Endothelial cell of umbilical vein (primary cell): ENCODE data around the gene GPR87. TPM values are rescaled to one million over a fixed set of nuclear protein-coding genes. Genes with fewer than 3 reads are reported as not detected.

ENCODE experiments used
- BruUV-seq: library from RNA; stranded (reverse); fragments of 400-500 nt; replicated peaks from 2 replicates; lab custom pipeline; 2021; lab: Mats Ljungman, UMichigan
- CTCF ChIA-PET: fragments of 300-600, 350-600 bp; sonication (Branson Sonifier 250); formaldehyde crosslinking; loops from one replicate; lab custom pipeline; 2021; ENCODE audit warnings: antibody characterized with exemption, inconsistent platforms; lab: Charles Lee
- POLR2A ChIA-PET: fragments of 300-600, 350-600 bp; sonication (Branson Sonifier 250); formaldehyde crosslinking; loops from one replicate; lab custom pipeline; 2021; ENCODE audit warnings: antibody characterized with exemption, inconsistent platforms; lab: Charles Lee
- DNase-seq: peaks from one replicate; pipeline ENCODE4 v3.0.0-alpha.2; 2011; ENCODE audit warnings: low read depth, low spot score
- FAIRE-seq: peaks from 2 replicates; lab custom pipeline; 2011; peaks lifted over from hg19 to GRCh38; lab: Jason Lieb, UNC
- H2AFZ ChIP-seq: 2 replicates; pipeline ENCODE4 v1.6.0; 2012; ENCODE audit warnings: low read depth, low read length, control low read depth, inconsistent platforms
- H3K27ac ChIP-seq: 2 replicates; pipeline ENCODE4 v1.5.1; 2011; ENCODE audit warnings: low read depth, mild to moderate bottlenecking, control low read depth, low read length, moderate library complexity; ENCODE audit not compliant: insufficient read depth
- H3K27me3 ChIP-seq, 2 experiments: 2 replicates each; pipeline versions ENCODE4 v1.6.0 to v1.6.1; 2011; ENCODE audit warnings: low read length in 2 of 2, mixed read lengths in 1 of 2; ENCODE audit not compliant: control insufficient read depth in 2 of 2, insufficient read depth in 2 of 2
- H3K36me3 ChIP-seq, 2 experiments: 2 replicates in 1 of 2; 3 replicates in 1 of 2; pipeline ENCODE4 v1.5.1; 2011; ENCODE audit warnings: low read length in 2 of 2, mild to moderate bottlenecking in 1 of 2, moderate library complexity in 1 of 2; ENCODE audit not compliant: control insufficient read depth in 2 of 2, insufficient read depth in 2 of 2; ENCODE audit errors: extremely low read depth in 1 of 2
- H3K4me1 ChIP-seq: 3 replicates; pipeline ENCODE4 v1.5.1; 2011; ENCODE audit warnings: mild to moderate bottlenecking, low read length; ENCODE audit not compliant: control insufficient read depth, insufficient read depth; ENCODE audit errors: extremely low read depth
- H3K4me2 ChIP-seq: 2 replicates; pipeline ENCODE4 v1.6.1; 2011; ENCODE audit warnings: low read length, control low read depth, mixed read lengths; ENCODE audit not compliant: insufficient read depth
- H3K4me3 ChIP-seq, 3 experiments: fragments of 200-600 bp in 1 of 3; sonication (generic), shearing (Covaris generic) in 1 of 3; replicated peaks in 1 of 3; 2 replicates each; pipeline ENCODE4 v1.5.1; 2011 to 2016; ENCODE audit warnings: control low read depth in 3 of 3, low read length in 3 of 3, mild to moderate bottlenecking in 2 of 3, inconsistent platforms in 1 of 3, low read depth in 1 of 3, moderate library complexity in 1 of 3; ENCODE audit not compliant: insufficient read depth in 1 of 3
- H3K79me2 ChIP-seq: 2 replicates; pipeline ENCODE4 v1.6.0; 2012; ENCODE audit warnings: low read length, inconsistent platforms; ENCODE audit not compliant: control insufficient read depth, insufficient read depth
- H3K9ac ChIP-seq: replicated peaks from 2 replicates; pipeline ENCODE3; 2011; ENCODE audit warnings: low read length, control low read depth; ENCODE audit not compliant: insufficient read depth; ENCODE audit errors: extremely low read depth
- H3K9me1 ChIP-seq: replicated peaks from 3 replicates; pipeline ENCODE4 v1.6.0; 2011; ENCODE audit warnings: mild to moderate bottlenecking, low read length; ENCODE audit not compliant: control insufficient read depth, insufficient read depth; ENCODE audit errors: extremely low read depth
- H3K9me3 ChIP-seq: replicated peaks from 2 replicates; pipeline ENCODE4 v1.5.1; 2012; ENCODE audit warnings: low read length, inconsistent platforms; ENCODE audit not compliant: control insufficient read depth, insufficient read depth
- H4K20me1 ChIP-seq: replicated peaks from 2 replicates; pipeline ENCODE3; 2011; ENCODE audit warnings: mild to moderate bottlenecking, low read length; ENCODE audit not compliant: control insufficient read depth, insufficient read depth; ENCODE audit errors: extremely low read depth
- CTCF ChIP-seq, 2 donors: IDR thresholded peaks; 1 replicate in 1 of 2; 2 replicates in 1 of 2; pipeline ENCODE4 v1.5.1; 2011; ENCODE audit warnings: low read length in 2 of 2, mild to moderate bottlenecking in 2 of 2, moderate library complexity in 2 of 2, control low read depth in 1 of 2, inconsistent platforms in 1 of 2, low read depth in 1 of 2; ENCODE audit not compliant: insufficient read depth in 1 of 2; ENCODE audit errors: extremely low read depth in 1 of 2
- EZH2 ChIP-seq: IDR thresholded peaks from 2 replicates; pipeline ENCODE4 v1.6.1; 2012; ENCODE audit warnings: borderline replicate concordance, low read depth, mild to moderate bottlenecking, moderate library complexity, low read length, inconsistent platforms; ENCODE audit not compliant: severe bottlenecking
- FOS ChIP-seq: IDR thresholded peaks from 2 replicates; pipeline ENCODE4 v1.6.1; 2011; ENCODE audit warnings: mild to moderate bottlenecking, low read length, moderate library complexity, borderline replicate concordance; ENCODE audit not compliant: insufficient read depth
- GATA2 ChIP-seq: IDR thresholded peaks from 2 replicates; pipeline ENCODE4 v1.7.0; 2011; ENCODE audit warnings: low read depth, mild to moderate bottlenecking, moderate library complexity, mixed read lengths, low read length; ENCODE audit not compliant: insufficient read length, insufficient read depth
- JUN ChIP-seq: IDR thresholded peaks from 2 replicates; pipeline ENCODE4 v1.6.1; 2011; ENCODE audit warnings: borderline replicate concordance, low read depth; ENCODE audit not compliant: insufficient read length, insufficient read depth
- MAX ChIP-seq: IDR thresholded peaks from 2 replicates; pipeline ENCODE4 v1.6.1; 2011; ENCODE audit not compliant: insufficient read depth, insufficient read length
- MYC ChIP-seq: IDR thresholded peaks from one replicate; pipeline ENCODE4 v1.6.1; 2011; ENCODE audit warnings: mild to moderate bottlenecking, low read depth, low read length
- POLR2A ChIP-seq: IDR thresholded peaks from 2 replicates; pipeline ENCODE4 v1.6.1; 2012; ENCODE audit warnings: low read depth, mild to moderate bottlenecking, control low read depth, low read length
- POLR2AphosphoS5 ChIP-seq: IDR thresholded peaks from 2 replicates; pipeline ENCODE4 v1.6.1; 2012; ENCODE audit warnings: low read depth, mild to moderate bottlenecking, control low read depth, low read length, moderate library complexity; ENCODE audit not compliant: insufficient read depth
- dilution Hi-C: fragments of 300-500 bp; cut with MboI; formaldehyde crosslinking; loops from one replicate; pipeline ENCODE4 v1.15.0; 2019; ENCODE audit warnings: low sequenced_read_pairs; ENCODE audit not compliant: extremely low pct_ligation_motif_present
- intact Hi-C: fragments of 100-400 bp; cut with micrococcal nuclease; formaldehyde crosslinking; loops from one replicate; pipeline ENCODE4 v1.10.0; 2022
- polyA plus RNA-seq, 4 experiments: library from polyadenylated mRNA; depleted of rRNA in 3 of 4; stranded (reverse) in 3 of 4; unstranded in 1 of 4; fragments of >200 nt; gene quantifications; 2 replicates each; pipeline versions ENCODE4 v1.2.1 to v1.2.3, GENCODE V29; 2011 to 2012; ENCODE audit warnings: missing spikeins in 1 of 4
- total RNA-seq: library from RNA; stranded (reverse); gene quantifications from 2 replicates; pipeline ENCODE4 v1.2.3, GENCODE V29; 2021

Gene GPR87
- total and polyA plus RNA-seq, 2 donors (not counting 3 experiments of a cell fraction or from before 2014, with no cell fraction given), result not detected

GRCh38 chr3:151285940-151286339 lies 30.7 kb downstream of the GPR87 start:
- H4K20me1 ChIP-seq, result no peaks in the 10 kb centered on the region
- TF ChIP-seq MYC (no peak), MAX (no peak), POLR2A (no peak), FOS (no peak), JUN (no peak), EZH2 (no peak)

GRCh38 chr3:151283907-151284461 lies 32.6 kb downstream of the GPR87 start:
- TF ChIP-seq MYC, result no peak
- TF ChIP-seq EZH2, result no peak
- no peak for TF ChIP-seq FOS
- TF ChIP-seq POLR2AphosphoS5, result no peak
- TF ChIP-seq JUN, result no peak
- TF ChIP-seq GATA2, result no peak
- no peak for TF ChIP-seq POLR2A
- no peak for TF ChIP-seq MAX
- TF ChIP-seq CTCF (IDR thresholded peaks at IDR 0.05; ENCODE audit: extremely low read depth in 1 of 2, insufficient read depth in 1 of 2, low read depth in 1 of 2, low read length in 2 of 2), result no peak
- Histone ChIP-seq H3K4me3 (no peak overlapping the region), H3K27ac (no peak overlapping the region), H3K4me2 (no peak overlapping the region), H2AFZ (no peak overlapping the region), H3K9ac (no peak overlapping the region), H3K4me1 (no peaks in the 10 kb centered on the region), H3K36me3 (no peaks in the 10 kb centered on the region), H3K9me1 (no peaks in the 10 kb centered on the region), H3K27me3 (peaks cover 0 to 6% of the 10 kb centered on the region in 2 experiments), H3K79me2 (no peaks in the 10 kb centered on the region), H3K9me3 (no peaks in the 10 kb centered on the region), H4K20me1 (no peaks in the 10 kb centered on the region)
- intact Hi-C loops, result loop anchor here (1.0 to 5.0 kb wide), 5 partner anchors 57 to 634 kb away; no protein-coding TSS in a partner anchor
- peak; percentile 17 for DNase-seq
- POLR2A ChIA-PET, result no interaction called here
- BruUV-seq, result no TSS peak
- CTCF ChIA-PET, result interaction anchor here (1.0 to 10.8 kb wide), 4 partner anchors 57 to 127 kb away, joined by 3 to 98 read pairs (median 4); no protein-coding TSS in a partner anchor
- dilution Hi-C loops, result no loop called here
- FAIRE-seq, result no peak

More at GRCh38 chr3:151285940-151286339, 30.7 kb downstream of the GPR87 start:
- POLR2A ChIA-PET, result no interaction called here
- Histone ChIP-seq H3K79me2 (no peaks in the 10 kb centered on the region), H3K9me3 (no peaks in the 10 kb centered on the region), H3K9ac (no peak overlapping the region), H3K27ac (no peak overlapping the region), H2AFZ (no peak overlapping the region), H3K36me3 (no peaks in the 10 kb centered on the region), H3K27me3 (peaks cover 0 to 2% of the 10 kb centered on the region in 2 experiments), H3K9me1 (no peaks in the 10 kb centered on the region), H3K4me2 (no peak overlapping the region), H3K4me3 (no peak overlapping the region), H3K4me1 (no peaks in the 10 kb centered on the region)
- dilution Hi-C loops (no loop called here), intact Hi-C loops (no loop called here)
- BruUV-seq, result no TSS peak
- DNase-seq, result no peak
- CTCF ChIA-PET, result interaction anchor here (0.7 to 10.8 kb wide), 6 partner anchors 13 to 553 kb away, joined by 3 to 98 read pairs (median 4); no protein-coding TSS in a partner anchor
- FAIRE-seq, result no peak
